ENCODE results near the gene ZNF646. TPM values are rescaled to one million over a fixed set of nuclear protein-coding genes. Genes with fewer than 3 reads are reported as not detected.

ZNF646 gene
- total RNA-seq, 1 donor from 2014 or later: 20.4 TPM

DNA sequence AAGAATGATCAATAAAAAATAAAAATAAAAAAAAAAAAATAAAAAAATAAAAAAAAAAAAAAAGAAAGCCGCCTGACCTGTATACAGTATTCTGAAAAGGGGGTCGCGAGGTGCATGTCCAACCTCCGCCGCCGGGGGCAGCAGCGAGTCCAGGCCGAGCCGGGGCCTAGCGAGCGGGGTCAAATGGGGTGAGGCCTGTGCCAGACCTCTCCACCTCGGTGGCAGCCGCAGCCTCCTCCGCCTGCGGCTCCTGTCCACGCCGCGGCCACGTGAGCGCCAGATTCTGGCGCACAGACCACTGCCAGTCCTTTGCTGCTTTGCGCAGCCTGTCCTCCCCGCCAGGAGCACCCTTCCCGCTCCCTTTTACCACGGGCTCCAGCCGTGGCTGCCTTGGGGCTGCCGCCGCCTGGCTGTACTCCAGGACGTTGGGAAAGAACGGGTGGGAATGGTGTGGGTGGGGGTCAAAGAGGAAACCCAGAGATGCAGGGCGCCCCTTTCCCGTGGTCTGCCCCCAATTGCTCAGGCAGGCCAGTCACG lies 31.5 kb downstream of the ZNF646 start:
- Mint-ChIP-seq H3K27me3 (ENCODE audit: low read depth) (no peaks in the 10 kb centered on the region), H3K4me3 (no peak overlapping the region), H3K27ac (no peak overlapping the region), H3K4me1 (peaks cover 6% of the 10 kb centered on the region), H3K36me3 (peaks cover 9% of the 10 kb centered on the region), H3K9me3 (no peaks in the 10 kb centered on the region)
- peak; percentile 82 for TF ChIP-seq CTCF (IDR thresholded peaks at IDR 0.05; ENCODE audit: unreplicated experiment)
- peak in 1 of 2 experiments; percentile 77 for DNase-seq (ENCODE audit: low spot score in 2 of 2, unreplicated experiment in 2 of 2)

DNA sequence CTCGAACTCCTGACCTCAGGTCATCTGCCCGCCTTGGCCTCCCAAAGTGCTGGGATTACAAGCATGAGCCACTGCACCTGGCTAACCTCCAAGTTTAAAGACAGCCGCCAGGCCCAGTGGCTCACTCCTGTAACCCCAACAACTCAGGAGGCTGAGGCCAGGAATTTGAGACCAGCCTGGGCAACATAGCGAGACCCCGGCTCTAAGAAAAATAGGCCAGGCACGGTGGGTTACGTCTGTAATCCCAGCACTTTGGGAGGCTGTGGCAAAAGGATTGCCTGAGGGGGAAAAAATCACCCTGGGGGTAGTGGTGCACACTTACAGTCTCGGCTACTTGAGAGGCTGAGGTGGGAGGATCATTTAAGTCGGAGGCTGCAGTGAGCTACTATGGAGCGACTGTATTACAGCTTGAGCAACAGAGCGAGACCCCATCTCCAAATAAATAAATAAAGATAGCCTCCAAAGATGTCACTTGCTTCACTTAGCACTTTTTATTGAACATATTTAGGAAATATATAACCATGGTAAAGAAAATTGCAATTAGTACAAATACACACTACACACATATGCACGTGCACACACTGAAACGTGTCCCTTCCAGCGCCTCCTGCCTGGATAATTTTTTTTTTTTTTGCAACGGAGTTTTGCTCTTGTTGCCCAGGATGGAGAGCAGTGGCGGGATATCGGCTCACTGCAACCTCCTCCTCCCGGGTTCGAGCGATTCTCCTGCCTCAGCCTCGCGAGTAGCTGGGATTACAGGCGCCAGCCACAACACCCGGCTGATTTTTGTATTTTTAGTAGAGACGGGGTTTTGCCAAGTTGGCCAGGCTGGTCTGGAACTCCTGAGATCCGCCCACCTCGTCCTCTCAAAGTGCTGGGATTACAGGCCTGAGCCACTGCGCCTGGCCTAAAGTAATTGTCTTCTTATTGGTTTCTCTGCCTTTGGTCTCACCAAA lies 32.6 kb downstream of the ZNF646 start:
- Mint-ChIP-seq H3K4me3 (peak overlapping the region; percentile 80), H3K4me1 (peaks cover 6% of the 10 kb centered on the region), H3K27me3 (ENCODE audit: low read depth) (no peaks in the 10 kb centered on the region), H3K27ac (no peak overlapping the region), H3K36me3 (peaks cover 13% of the 10 kb centered on the region), H3K9me3 (no peaks in the 10 kb centered on the region)
- TF ChIP-seq CTCF (IDR thresholded peaks at IDR 0.05; ENCODE audit: unreplicated experiment): no peak
- no peak for DNase-seq (ENCODE audit: low spot score in 2 of 2, unreplicated experiment in 2 of 2)

DNA sequence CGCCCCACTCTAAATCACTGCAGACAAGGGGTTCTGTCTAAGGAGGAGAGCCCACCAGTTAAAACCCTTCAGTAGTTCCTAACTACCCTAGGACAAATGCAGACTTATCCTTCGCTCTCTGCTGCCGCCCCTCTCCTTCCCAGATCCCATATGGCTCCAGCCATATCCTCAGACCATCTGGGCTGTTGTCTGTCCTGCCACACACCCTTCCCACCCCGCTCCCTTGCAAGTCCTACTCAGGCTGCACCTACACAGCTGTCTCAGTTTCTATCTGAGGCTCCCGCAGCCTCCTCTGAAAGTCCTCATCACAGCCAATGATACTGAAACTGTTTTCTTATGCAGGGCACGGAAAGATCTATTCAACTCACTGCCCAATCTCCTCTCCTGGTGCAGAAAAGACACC lies 33.2 kb downstream of the ZNF646 start:
- peak overlapping the region; percentile 80 for H3K4me3 Mint-ChIP-seq
- peaks cover 17% of the 10 kb centered on the region for H3K36me3 Mint-ChIP-seq
- H3K27me3 Mint-ChIP-seq (ENCODE audit: low read depth): no peaks in the 10 kb centered on the region
- no peak for TF ChIP-seq CTCF (IDR thresholded peaks at IDR 0.05; ENCODE audit: unreplicated experiment)
- H3K9me3 Mint-ChIP-seq: no peaks in the 10 kb centered on the region
- H3K27ac Mint-ChIP-seq: peak overlapping the region; percentile 67
- H3K4me1 Mint-ChIP-seq: peaks cover 6% of the 10 kb centered on the region
- no peak for DNase-seq (ENCODE audit: low spot score in 2 of 2, unreplicated experiment in 2 of 2)

DNA sequence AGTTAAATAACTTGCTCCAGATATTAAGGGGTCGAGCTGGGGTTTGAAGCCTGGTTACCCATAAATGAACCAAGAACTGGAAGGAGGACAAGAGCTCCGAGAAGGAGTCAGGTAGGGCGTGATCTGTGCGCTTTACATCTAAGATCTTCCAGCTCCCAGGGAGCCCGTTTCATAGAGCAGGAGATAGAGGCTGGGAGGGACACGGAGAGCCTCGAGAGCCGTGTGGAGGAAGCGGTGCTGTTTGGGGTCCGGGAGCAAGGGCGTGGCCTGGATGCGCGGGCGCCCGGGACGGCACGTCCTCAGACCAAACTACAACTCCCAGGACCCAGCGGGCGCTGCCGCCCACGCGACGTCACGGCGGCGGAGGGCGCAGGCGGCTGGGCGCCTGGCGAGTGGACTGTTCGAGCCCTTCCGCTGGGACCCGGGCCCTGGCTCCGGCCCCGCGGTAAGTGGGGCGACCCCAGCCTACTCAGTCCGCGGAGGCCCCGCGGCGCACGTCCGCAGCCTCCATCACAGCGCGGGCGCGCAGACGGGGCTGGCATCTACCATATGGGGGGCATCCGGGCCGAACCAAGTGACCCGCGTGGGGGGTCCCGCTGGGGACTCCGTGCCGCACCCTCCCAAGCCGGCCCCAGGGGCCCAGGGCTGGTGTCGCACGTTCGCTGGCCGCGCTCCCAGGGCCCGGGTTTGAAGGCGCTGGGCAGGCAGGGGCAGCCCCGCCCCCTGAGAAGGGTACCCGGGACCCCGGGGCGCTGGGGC lies 34.0 kb downstream of the ZNF646 start, which contains the start of gene BCKDK:
Gene BCKDK (plus strand): TSS at position 352 of the 759 bp plus-strand sequence. CDS start 838 bp downstream, outside the sequence.
- peaks cover 19% of the 10 kb centered on the region for H3K36me3 Mint-ChIP-seq
- H3K9me3 Mint-ChIP-seq: no peaks in the 10 kb centered on the region
- peaks cover 6% of the 10 kb centered on the region for H3K4me1 Mint-ChIP-seq
- TF ChIP-seq CTCF (IDR thresholded peaks at IDR 0.05; ENCODE audit: unreplicated experiment): no peak
- no peaks in the 10 kb centered on the region for H3K27me3 Mint-ChIP-seq (ENCODE audit: low read depth)
- DNase-seq (ENCODE audit: low spot score in 2 of 2, unreplicated experiment in 2 of 2): peak in 1 of 2 experiments; percentile 59
- H3K27ac Mint-ChIP-seq: peak within 1 kb of the TSS; percentile 67
- peak within 1 kb of the TSS; percentile 80 for H3K4me3 Mint-ChIP-seq

GRCh38 chr16:31108794-31109558 lies 34.8 kb downstream of the ZNF646 start:
- no peak for TF ChIP-seq CTCF (IDR thresholded peaks at IDR 0.05; ENCODE audit: unreplicated experiment)
- no peak for DNase-seq (ENCODE audit: low spot score in 2 of 2, unreplicated experiment in 2 of 2)
- H3K27ac Mint-ChIP-seq: no peak overlapping the region
- peaks cover 19% of the 10 kb centered on the region for H3K36me3 Mint-ChIP-seq
- no peaks in the 10 kb centered on the region for H3K9me3 Mint-ChIP-seq
- H3K27me3 Mint-ChIP-seq (ENCODE audit: low read depth): no peaks in the 10 kb centered on the region
- peaks cover 6% of the 10 kb centered on the region for H3K4me1 Mint-ChIP-seq
- H3K4me3 Mint-ChIP-seq: peak overlapping the region; percentile 71

Data from mesothelial cell of epicardium (in vitro differentiated cells).